NOMO-1 (cell line): ENCODE results near the gene SSBP3.

Source experiments
- DNase-seq, 2 experiments: peaks; one replicate each; lab custom pipeline; 2025; ENCODE audit not compliant: unreplicated experiment in 2 of 2; lab: John Stamatoyannopoulos, UW

The SSBP3 gene

DNA sequence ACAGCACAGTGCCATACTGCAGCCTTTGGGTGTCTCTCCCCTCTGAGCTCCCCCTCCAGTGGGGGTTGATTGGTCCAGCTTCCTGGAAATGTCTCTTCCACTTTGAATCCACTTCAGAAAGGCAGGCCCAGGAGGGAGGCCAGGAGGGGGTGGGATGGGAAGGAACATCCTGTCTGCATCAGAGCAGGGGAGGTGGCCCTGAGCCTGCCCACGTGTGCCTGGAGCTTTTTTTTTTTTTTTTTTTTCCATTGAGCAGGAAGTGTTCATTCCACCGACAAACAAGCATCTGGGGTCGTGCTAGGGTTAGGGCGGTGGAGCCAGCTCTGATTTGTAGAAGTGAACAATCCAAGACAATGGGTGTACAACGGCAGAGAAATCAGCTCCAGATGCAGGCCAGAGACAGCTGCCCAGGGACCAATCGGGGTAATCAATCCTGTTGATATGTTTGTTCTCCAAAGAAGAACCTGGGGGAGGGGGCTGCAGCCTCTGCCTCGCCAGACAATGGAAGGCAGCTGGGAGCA, 93.3 kb downstream of the SSBP3 start:
- DNase-seq, result no peak

DNA sequence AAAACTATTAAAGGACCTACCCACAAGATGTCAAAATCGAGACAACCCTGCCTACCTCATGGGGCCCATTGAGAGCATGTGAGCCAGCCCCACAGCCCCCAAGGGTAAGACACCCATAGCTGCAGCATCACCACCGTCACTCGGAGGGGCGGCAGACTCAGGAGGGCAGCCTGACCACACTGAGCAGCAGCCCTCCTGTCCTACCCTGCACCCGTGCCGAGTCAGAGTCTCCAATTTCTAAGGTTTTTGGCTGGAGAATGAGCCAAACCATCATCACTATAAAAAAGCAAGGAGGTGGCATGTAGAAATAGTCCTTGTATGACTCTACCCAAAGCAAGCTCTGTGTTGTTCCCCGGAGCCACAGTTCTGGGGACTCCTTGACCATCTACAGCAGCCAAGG, 94.7 kb downstream of the SSBP3 start:
- no peak for DNase-seq

DNA sequence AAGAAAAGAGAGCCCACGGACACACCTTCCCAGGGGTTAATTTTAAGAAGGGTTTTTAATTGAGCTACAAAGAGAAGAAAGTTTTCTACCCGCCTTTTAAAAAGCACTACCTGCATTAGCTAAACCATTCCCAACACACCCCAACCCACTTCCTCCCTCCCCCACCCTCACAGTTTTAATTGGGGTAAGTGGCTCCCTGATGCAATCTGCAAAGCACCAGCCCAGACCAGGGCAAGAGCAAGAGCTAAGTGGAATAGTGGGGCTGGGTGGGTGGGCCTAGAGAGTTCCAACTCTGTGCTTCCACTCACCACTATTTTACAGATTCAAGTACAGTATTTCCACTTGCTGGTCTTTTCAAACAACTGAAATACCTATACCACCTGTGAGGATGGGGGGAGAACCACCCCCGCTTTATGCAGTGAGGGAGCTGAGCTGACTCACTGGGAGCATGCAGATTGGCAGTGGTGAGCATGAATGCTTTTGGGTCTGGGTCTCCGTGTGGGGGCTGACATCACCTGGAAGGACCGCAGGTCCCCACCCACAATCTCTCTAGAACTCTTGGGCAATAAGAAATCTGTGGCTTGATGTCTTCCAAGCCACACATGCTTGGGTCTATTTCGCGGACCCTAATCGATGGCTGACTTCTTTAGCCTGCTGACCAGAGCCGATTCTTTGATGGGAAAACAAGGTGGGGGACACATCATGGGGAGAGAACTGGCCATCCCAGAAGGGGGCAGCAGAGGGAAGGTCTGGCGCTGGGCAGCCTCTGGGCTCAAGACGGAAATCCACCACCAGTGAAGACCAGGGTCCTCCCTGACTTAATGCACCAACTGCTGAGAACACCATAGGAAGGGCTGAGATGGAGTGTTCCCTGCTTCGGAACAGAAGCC, 95.5 kb downstream of the SSBP3 start:
- peak in 1 of 2 experiments; percentile 32 for DNase-seq

DNA sequence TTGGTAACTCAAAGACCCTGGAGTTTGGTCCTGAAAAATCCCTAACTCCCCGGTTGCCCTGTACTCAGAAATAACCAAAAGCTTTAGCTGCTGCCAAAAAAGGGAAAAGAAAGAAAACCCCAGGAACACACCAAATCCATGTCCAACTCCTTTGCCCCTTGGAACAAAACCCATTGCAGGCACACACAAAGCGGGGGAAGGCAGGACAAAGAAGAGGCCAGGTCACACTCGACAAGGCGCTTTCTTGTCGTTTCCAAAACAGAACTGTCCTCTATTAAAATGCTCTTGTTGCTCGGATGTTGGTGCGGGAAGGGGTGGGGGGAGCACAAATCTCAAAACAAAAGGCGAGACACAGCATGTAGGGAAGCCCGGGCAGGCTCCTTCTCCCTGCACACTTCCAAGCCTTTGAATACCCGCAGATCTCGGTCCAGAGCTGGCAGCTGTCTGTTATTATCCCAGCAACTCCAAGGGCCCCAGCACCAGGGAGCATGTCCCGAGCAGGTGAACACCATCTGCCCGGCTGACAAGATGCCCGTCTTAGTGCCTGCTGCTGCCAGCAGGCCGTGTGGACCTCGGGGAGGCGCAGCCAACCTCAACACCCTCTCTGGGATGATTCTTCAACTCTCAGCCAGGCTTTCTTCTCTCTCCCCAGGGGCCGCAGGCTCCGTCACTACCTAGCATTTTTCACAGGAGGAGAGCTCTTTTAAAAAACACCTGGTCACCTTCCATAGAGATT, 96.4 kb downstream of the SSBP3 start:
- no peak for DNase-seq

DNA sequence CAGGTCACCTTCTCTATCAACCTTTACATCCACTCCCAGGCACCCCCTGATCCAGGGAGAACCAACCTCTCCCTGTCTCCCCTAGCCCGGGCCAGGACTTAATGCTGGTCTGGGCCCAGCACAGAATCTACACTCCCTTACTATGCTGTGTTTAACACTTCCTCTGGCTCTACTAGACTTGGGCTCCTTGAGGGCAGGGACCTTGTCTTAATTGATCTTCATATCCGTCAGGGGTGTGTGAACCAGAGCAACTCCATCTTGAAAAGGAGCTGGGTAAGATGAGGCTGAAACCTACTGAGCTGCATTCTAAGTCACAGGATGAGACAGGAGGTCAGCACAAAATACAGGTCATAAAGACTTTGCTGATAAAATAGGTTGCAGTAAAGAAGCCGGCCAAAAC, 98.9 kb downstream of the SSBP3 start:
- DNase-seq, result no peak

DNA sequence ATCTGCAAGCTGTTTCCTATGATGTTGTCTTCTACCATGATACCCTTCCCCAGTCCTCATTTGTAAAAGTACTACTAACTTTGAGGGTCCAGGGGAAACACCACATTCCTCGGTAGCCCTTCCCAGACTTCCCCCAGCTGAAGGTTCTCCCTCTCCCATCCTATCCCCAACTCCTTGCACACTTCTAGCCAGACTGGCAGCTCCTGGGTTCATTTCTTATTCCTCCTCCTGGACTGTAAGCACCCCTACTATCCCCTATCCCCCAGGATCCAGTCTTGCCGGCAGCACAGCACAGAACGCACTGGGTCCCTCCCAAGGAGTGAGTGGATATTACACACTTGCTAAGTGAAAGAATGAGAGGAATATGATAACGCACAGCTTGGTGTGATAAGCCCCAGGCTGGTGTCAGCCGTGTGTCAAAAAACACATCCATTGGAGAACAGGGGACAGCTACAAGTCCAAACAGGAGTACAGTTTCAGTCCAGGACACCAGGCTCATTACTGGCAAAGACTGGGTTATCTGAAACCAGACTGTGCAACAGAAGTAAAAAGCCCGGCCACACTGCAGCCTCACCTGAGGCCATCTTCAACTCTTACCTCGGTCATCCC, 100.2 kb downstream of the SSBP3 start:
- DNase-seq, result no peak

DNA sequence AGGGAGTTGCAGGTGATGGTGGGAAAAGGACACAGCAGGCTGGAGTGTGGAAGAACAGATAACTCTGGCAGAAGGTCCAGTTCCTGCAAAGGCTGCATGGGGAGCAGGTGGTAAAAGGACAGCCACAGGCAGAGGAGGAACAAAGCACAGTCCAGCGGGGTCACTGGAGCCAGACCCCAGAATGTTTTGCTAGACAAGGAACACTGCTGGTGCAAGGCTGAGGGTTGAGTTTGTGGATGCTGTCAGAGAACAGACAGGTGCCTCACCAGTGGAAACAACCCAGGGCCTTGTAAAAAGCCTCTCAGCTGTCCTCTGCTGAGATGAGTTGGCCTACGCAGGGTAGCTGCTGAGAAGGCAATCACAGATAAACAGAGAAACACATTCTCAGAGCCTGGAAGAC, 101.7 kb downstream of the SSBP3 start:
- no peak for DNase-seq

DNA sequence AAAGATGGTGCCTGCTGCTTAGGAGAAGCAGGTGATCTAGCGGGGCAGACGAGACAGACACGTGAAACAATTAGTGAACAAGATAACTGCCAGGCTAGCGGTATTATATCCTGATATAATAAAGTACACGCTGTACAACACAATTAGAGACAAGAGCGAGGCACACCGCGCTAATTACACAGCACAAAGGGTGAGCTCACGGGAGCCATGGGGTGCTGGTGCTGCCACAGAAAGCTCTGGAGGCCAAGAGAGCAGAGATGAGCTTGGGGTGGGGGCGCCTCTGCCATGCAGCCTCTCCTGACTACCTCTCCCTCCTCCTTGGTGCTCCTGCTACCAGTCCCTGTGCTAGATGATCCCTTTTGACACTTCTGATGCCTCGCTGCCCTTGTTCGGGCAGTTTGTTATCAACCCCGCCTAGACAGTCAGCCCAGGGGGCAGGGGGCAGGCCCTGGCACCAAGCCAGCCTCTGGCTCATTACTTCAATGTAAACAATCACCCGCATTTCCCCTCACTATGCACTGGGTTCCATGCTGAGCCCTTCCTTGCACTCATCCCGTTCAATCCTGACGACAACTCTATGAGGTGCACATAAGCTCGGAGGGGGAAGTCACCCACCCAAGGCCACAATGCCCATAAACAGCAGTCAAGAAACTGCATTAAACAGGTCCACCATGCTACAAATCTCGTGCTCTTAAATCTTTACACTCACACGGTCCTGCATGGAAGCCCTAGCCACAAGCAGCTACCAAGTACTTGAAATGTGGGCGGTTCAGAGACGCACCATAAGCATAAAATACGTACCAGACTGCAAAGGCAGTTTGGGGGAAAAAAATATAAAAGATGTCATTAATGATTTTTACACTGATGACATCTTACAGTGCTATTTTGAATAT, 103.0 kb downstream of the SSBP3 start:
- DNase-seq, result no peak

DNA sequence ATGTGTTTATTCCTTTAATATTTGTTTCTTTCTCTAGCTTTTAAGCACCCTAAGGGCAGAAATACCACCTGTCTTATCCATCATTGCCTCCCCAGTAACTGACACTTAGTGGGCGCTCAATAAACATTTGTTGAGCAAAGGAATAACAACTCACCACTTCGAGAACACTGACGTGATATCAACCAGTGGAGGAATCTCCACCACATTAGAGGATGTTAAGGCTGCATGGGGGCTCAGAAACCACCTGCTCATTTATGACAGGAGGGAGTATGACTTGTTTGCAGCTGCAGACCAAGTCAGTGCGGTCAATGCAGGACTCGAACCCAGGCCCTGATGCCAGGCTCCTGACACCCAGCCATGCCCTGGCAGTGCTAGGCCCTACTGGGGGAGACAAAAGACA, 103.6 kb downstream of the SSBP3 start:
- DNase-seq, result no peak

DNA sequence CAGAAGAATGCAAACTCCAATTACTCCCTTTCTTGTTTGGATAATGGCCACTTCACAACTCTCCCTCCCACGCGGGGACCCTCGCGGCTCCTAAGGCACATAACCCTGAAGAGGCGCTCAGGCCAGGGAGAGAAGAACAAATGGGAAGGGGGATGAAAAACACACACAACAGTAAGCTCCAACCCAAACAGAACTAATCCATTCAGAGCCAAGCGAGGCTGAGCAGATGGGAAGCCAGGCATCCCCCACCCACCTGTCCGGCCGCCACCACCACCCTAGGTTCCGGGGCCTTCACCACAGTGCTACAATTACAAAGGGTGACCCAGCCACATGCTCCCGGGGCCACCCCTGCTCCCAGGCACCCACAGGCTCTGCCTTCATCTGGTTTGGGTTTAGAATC, 104.7 kb downstream of the SSBP3 start:
- no peak for DNase-seq

DNA sequence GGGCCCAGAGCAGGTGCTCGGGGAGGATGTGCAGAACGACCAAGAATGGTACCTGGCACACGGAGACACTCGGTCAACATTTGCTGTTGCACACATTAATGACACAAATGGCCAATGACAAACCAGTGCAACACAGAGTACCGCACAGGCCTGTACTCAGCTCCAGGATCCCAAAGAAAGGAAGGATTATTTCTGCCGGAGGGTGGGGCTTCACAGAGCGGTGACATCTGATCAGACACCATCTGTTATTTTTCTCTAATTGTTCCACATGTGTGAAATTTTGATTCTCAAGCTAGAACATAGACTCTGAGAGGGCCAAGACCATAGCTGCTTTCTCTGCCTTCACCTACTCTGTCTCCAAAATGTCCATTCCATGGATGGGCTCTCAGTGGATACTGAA, 105.8 kb downstream of the SSBP3 start:
- no peak for DNase-seq

DNA sequence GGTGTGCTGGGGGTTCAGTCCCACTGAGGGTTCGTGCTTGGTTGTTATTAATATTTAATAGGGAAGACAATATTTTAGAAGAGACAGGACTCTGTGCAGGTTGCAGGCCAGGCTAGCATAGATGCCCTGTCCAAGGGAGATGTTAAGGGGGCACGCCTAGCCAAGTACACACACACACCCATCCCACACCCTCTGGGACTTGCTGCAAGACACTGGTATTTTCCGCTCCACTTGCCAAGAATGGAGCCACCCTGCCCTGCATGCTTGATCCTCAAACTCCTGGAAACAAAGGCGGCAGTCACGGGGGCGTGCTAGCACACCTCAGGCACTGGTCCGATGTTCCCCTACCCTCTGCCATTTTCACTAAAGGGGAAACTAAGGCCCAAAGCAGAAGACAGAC, 107.2 kb downstream of the SSBP3 start:
- no peak for DNase-seq

DNA sequence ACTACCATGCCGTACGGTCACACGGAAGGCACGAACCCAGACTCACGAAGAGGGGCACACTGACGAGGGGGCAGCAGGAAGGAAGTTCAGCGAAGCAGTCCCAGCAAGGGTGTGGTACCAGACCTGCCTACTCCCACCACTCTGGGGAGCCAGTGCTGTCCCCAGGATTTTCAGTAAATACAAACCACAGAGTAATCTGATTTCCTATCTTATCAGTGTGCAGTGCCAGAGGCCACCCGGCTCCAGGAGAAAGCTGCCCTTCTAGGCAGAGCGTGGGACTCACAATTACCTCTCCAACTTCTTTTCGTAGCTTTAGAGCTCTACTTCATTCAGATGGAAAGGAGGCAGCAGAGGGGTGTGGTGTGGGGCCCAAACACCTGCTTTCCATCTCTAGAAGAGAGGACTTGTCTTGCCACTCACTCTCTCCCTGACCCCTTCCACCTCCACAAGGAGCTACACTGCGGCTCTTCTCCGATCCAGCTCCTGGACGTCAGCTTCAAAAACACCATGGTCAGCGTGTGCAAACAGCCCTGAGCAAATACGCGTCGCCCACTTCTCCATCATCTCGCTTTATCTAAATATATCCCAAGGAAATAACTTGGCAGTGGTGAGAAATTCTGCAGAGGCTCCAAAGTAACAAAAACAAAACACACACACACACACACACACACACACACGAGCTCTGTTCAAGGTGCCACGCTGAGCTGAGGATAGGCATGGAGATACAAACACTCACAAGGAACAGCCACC, 107.7 kb downstream of the SSBP3 start:
- DNase-seq, result no peak

DNA sequence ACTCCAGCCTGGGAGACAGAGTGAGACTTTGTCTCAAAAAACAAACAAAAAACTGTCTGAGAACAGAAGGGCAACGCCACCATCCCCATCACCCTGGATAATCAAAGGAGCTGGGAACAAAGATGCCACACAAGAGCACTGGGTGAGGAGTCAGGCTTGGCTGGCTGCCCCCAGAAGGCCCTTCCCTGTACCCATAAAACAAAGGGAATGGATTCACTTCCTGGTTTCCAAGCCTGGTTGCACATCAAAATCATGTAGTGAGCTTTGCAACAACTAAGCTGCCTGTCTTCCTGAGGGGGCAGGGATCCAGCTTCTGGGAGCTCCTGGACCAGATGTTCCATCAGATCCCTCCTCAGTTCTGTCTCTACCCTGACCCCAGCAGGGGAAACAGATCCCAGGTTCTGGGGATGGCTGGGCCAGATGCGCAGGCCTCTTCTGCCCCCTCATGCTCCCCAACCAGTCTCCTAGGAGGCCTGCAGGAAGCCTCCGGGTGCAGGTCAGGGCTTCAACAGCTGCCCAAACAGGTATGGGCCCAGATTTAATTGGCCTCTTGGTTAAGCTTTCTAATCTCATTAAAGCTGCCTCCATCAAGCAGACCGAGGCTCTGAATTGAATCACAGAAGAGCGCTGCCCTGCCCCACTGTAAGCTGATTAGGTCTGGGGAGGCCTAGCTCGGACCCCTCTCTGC, 108.5 kb downstream of the SSBP3 start:
- no peak for DNase-seq

DNA sequence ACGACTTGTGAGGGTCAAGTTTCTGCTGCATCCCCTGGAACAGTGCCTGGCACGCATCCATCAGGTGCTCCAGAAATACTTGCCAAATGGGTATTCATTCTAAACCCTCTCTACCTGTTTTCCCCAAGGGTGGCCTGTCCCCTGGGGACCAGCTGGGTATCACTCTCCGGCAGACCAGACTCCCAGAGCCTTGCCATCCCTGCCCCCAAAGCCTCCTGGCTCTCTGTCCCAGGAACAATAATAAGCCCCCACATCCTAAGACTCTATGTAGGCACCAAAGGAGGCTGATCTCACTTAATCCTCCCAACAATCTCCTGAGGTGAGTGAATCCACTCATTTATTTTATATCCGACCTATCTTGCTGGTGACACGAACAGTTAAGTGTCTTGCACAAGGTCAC, 109.5 kb downstream of the SSBP3 start:
- no peak for DNase-seq

DNA sequence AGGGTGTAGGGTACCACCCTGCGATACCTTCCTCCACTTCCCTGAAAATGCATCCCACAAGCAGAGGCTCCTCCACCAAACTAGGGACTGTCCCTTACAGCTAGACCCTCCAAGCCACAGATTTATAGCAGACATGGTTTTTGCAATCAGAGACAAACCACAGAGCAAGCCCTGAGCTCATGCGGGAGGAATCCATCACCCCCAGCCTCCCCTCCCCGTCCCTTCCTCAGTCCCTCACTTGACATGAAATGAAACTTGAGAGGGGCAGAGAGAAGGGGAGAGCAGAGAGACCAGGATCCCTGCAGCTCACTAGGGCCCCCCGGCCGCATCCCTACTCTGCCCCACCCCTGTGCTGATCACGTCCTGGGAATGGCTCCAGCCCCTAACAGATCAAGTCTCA, 111.3 kb downstream of the SSBP3 start:
- no peak for DNase-seq

DNA sequence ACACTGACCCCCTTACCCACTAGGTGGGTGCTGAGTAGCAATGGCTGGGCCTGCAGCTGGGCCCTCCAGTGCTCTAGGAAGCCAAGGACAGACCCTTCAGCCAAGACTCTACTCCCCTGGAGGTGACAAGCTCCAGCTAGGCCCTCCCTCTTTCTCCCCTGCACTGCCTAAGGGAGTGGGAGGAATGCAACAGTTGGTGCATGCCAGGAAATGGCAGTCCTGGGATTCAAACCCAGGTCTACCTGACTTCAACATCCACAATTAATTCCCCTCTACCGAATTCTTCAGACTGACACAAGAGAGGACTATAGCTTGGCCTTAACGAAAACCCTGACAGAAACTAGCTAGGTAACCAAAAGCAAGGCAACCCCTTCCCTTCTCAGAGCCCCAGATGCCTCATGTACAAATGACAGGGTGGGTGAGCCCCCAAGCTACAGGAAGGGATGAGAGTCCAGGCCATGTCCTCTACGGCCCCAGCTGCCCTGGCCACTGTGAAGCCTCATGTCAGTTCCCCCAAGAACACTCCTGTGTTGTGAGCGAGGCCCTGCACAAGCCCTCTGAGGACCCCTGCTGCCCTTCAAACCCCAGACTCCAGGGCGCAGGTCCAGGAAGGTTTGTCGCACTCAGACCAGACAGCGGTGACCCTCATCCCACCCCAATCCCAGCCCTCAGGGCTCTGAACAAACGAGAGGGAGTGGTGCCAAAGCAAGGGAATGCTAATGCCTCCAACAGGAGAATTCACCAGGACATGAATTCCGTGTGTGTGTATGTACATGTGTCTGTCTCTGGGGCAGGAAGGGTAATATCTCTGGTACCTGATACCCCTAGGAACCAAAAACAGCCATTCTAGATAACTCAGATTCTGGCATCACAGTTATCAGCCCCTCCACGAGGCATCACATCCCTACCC, 113.9 kb downstream of the SSBP3 start:
- no peak for DNase-seq

DNA sequence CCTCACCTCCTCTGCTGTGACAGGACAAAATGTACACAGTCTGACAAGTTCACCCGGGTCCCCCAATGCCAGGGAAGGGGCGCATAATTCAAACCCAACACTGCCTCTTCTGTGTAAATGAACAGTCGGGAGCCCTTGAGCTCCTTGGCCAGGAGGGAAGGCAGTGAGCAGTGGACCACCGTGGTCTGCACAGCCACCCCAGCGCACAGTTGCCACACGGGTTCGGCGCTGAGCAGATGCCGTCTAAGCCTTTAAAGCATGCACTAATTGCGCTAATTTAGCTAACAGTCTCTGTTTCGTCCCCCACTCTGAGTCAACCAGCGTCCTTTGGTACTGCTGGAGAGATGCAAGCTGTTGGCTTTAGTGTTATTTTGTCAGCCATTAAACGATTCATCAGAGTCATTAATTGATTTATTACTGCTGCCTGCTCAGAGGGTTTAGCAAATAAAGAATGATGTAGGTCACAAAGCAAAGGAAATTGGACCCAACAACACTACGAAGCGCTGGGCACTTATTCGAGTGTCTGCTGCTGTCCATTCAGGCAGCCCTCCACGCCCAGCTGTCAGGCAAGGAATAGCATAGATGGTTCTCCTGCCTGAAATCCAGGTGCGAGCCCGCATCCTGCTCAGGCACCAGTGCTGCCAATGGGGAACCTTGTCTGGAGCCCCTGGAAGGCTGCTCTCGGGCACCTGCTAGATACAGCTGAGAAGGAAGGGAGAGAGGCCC, 114.8 kb downstream of the SSBP3 start:
- no peak for DNase-seq
